ENCODE results near the gene C1orf198. TPM values are rescaled to one million over a fixed set of nuclear protein-coding genes. Genes with fewer than 3 reads are reported as not detected.

Gene C1orf198
- polyA plus RNA-seq, 12 donors = 59.5 to 148 (median 70.9) TPM

GRCh38 chr1:230896779-230897178 is 28.5 kb upstream of the C1orf198 start:
- peak; percentile 45 for DNase-seq

GRCh38 chr1:230895452-230895851 is 27.1 kb upstream of the C1orf198 start:
- no peak for DNase-seq

GRCh38 chr1:230894664-230895063 is 26.3 kb upstream of the C1orf198 start:
- no peak for DNase-seq

- DNase-seq = no peak
Measured at GRCh38 chr1:230894032-230894431, 25.7 kb upstream of the C1orf198 start.

GRCh38 chr1:230892018-230892491 is 23.7 kb upstream of the C1orf198 start:
- peak; percentile 15 for DNase-seq

GRCh38 chr1:230891413-230891812 is 23.1 kb upstream of the C1orf198 start:
- DNase-seq = no peak

- DNase-seq = no peak
Measured at GRCh38 chr1:230884646-230885045, 16.3 kb upstream of the C1orf198 start.

GRCh38 chr1:230883967-230884366 is 15.6 kb upstream of the C1orf198 start:
- peak; percentile 69 for DNase-seq

- DNase-seq = no peak
Measured at GRCh38 chr1:230879778-230880177, 11.5 kb upstream of the C1orf198 start.

GRCh38 chr1:230878591-230878990 is 10.3 kb upstream of the C1orf198 start:
- DNase-seq = peak; percentile 65

GRCh38 chr1:230877924-230878590 is 9.7 kb upstream of the C1orf198 start:
- no peak for DNase-seq

- no peak for DNase-seq
Measured at GRCh38 chr1:230877146-230877923, 9.0 kb upstream of the C1orf198 start.

GRCh38 chr1:230876660-230877059 is 8.3 kb upstream of the C1orf198 start:
- DNase-seq = no peak

GRCh38 chr1:230875370-230875769 is 7.0 kb upstream of the C1orf198 start:
- DNase-seq = no peak

- DNase-seq = no peak
Measured at GRCh38 chr1:230870916-230871315, 2.6 kb upstream of the C1orf198 start.

- no peak for DNase-seq
Measured at GRCh38 chr1:230869500-230869899, 1.2 kb upstream of the C1orf198 start.

GRCh38 chr1:230868736-230869385 is 540 bp upstream of the C1orf198 start:
- peak; percentile 72 for DNase-seq

GRCh38 chr1:230867101-230867902 is 1.0 kb downstream of the C1orf198 start:
- peak; percentile 48 for DNase-seq

GRCh38 chr1:230866171-230867070 is 1.9 kb downstream of the C1orf198 start:
- DNase-seq = peak; percentile 61

GRCh38 chr1:230865062-230865817 is 3.1 kb downstream of the C1orf198 start:
- no peak for DNase-seq

All from muscle of arm (tissue), 12 donors.